Measurements from ENCODE around the gene CHD2.

Gene CHD2

GRCh38 chr15:93067649-93068085, 167.5 kb downstream of the CHD2 start:
- no peaks in the 10 kb centered on the region for H3K36me3 ChIP-seq (ENCODE audit: control insufficient read depth in 4 of 4, insufficient read depth in 4 of 4, low read length in 3 of 4)
- peaks cover 0 to 38% (median 18%) of the 10 kb centered on the region in 4 experiments for H3K4me1 ChIP-seq (ENCODE audit: control extremely low read depth in 1 of 4, control insufficient read depth in 4 of 4, insufficient read depth in 4 of 4, low read length in 3 of 4)
- 94% methylated on average over 4 of the region's 4 CpGs for WGBS (ENCODE audit: insufficient coverage)
- H3K27me3 ChIP-seq (replicated peaks in 2 of 5; ENCODE audit: control insufficient read depth in 4 of 5, insufficient read depth in 5 of 5, low read length in 4 of 5), result peaks cover 0 to 26% (median 0%) of the 10 kb centered on the region in 5 experiments
- H3K27ac ChIP-seq (ENCODE audit: insufficient read depth in 1 of 2, low read depth in 1 of 2, low read length in 2 of 2, poor library complexity in 1 of 2, severe bottlenecking in 2 of 2), result no peak overlapping the region
- CTCF ChIA-PET, result interaction anchor here (2.0 kb wide), 1 partner anchor 15 kb away, joined by 8 read pairs; no protein-coding TSS in a partner anchor
- no peak overlapping the region for H3K4me3 ChIP-seq (ENCODE audit: control insufficient read depth in 1 of 7, extremely low read depth in 1 of 7, insufficient read depth in 4 of 7, low read depth in 2 of 7, low read length in 6 of 7)
- no peaks in the 10 kb centered on the region for H3K9me3 ChIP-seq (ENCODE audit: control extremely low read depth in 1 of 5, control insufficient read depth in 4 of 5, insufficient read depth in 2 of 5, low read depth in 1 of 5, low read length in 4 of 5)
- DNase-seq, result no peak
- POLR2A ChIA-PET, result no interaction called here

- H3K27me3 ChIP-seq (replicated peaks in 2 of 5; ENCODE audit: control insufficient read depth in 4 of 5, insufficient read depth in 5 of 5, low read length in 4 of 5), result peaks cover 0 to 33% (median 0%) of the 10 kb centered on the region in 5 experiments
- no peaks in the 10 kb centered on the region for H3K36me3 ChIP-seq (ENCODE audit: control insufficient read depth in 4 of 4, insufficient read depth in 4 of 4, low read length in 3 of 4)
- H3K4me1 ChIP-seq (ENCODE audit: control extremely low read depth in 1 of 4, control insufficient read depth in 4 of 4, insufficient read depth in 4 of 4, low read length in 3 of 4), result peaks cover 0 to 42% (median 25%) of the 10 kb centered on the region in 4 experiments
- CTCF ChIA-PET, result interaction anchor here (0.8 to 4.0 kb wide), 3 partner anchors 9 to 19 kb away, joined by 3 to 14 read pairs (median 6); no protein-coding TSS in a partner anchor
- DNase-seq, result no peak
- no peak overlapping the region for H3K4me3 ChIP-seq (ENCODE audit: control insufficient read depth in 1 of 7, extremely low read depth in 1 of 7, insufficient read depth in 4 of 7, low read depth in 2 of 7, low read length in 6 of 7)
- no peak overlapping the region for H3K27ac ChIP-seq (ENCODE audit: insufficient read depth in 1 of 2, low read depth in 1 of 2, low read length in 2 of 2, poor library complexity in 1 of 2, severe bottlenecking in 2 of 2)
- H3K9me3 ChIP-seq (ENCODE audit: control extremely low read depth in 1 of 5, control insufficient read depth in 4 of 5, insufficient read depth in 2 of 5, low read depth in 1 of 5, low read length in 4 of 5), result no peaks in the 10 kb centered on the region
- WGBS (ENCODE audit: insufficient coverage), result 100% methylated on average over 4 of the region's 6 CpGs
- POLR2A ChIA-PET, result interaction anchor here (0.5 kb wide), 1 partner anchor 13 kb away, joined by 3 read pairs; no protein-coding TSS in a partner anchor
Observed at GRCh38 chr15:93068581-93069199, 168.6 kb downstream of the CHD2 start.

- H3K27ac ChIP-seq (ENCODE audit: insufficient read depth in 1 of 2, low read depth in 1 of 2, low read length in 2 of 2, poor library complexity in 1 of 2, severe bottlenecking in 2 of 2), result no peak overlapping the region
- ChIA-PET POLR2A (no interaction called here), CTCF (interaction anchor here (2.1 to 4.0 kb wide), 3 partner anchors 11 to 23 kb away, joined by 6 to 14 read pairs (median 8); no protein-coding TSS in a partner anchor)
- H3K36me3 ChIP-seq (ENCODE audit: control insufficient read depth in 4 of 4, insufficient read depth in 4 of 4, low read length in 3 of 4), result no peaks in the 10 kb centered on the region
- H3K4me1 ChIP-seq (ENCODE audit: control extremely low read depth in 1 of 4, control insufficient read depth in 4 of 4, insufficient read depth in 4 of 4, low read length in 3 of 4), result peaks cover 0 to 36% (median 20%) of the 10 kb centered on the region in 4 experiments
- H3K4me3 ChIP-seq (ENCODE audit: control insufficient read depth in 1 of 7, extremely low read depth in 1 of 7, insufficient read depth in 4 of 7, low read depth in 2 of 7, low read length in 6 of 7), result no peak overlapping the region
- no peak for DNase-seq
- 94% methylated on average over 9 of the region's 10 CpGs for WGBS (ENCODE audit: insufficient coverage)
- H3K9me3 ChIP-seq (ENCODE audit: control extremely low read depth in 1 of 5, control insufficient read depth in 4 of 5, insufficient read depth in 2 of 5, low read depth in 1 of 5, low read length in 4 of 5), result no peaks in the 10 kb centered on the region
- peaks cover 0 to 42% (median 4%) of the 10 kb centered on the region in 5 experiments for H3K27me3 ChIP-seq (replicated peaks in 2 of 5; ENCODE audit: control insufficient read depth in 4 of 5, insufficient read depth in 5 of 5, low read length in 4 of 5)
Observed at GRCh38 chr15:93070132-93070531, 170.0 kb downstream of the CHD2 start.

- Histone ChIP-seq H3K9me3 (ENCODE audit: control extremely low read depth in 1 of 5, control insufficient read depth in 4 of 5, insufficient read depth in 2 of 5, low read depth in 1 of 5, low read length in 4 of 5) (no peaks in the 10 kb centered on the region), H3K27ac (ENCODE audit: insufficient read depth in 1 of 2, low read depth in 1 of 2, low read length in 2 of 2, poor library complexity in 1 of 2, severe bottlenecking in 2 of 2) (no peak overlapping the region), H3K4me3 (ENCODE audit: control insufficient read depth in 1 of 7, extremely low read depth in 1 of 7, insufficient read depth in 4 of 7, low read depth in 2 of 7, low read length in 6 of 7) (peak overlapping the region in 1 of 7 experiments; percentile 16), H3K27me3 (replicated peaks in 2 of 5; ENCODE audit: control insufficient read depth in 4 of 5, insufficient read depth in 5 of 5, low read length in 4 of 5) (peaks cover 0 to 43% (median 4%) of the 10 kb centered on the region in 5 experiments), H3K4me1 (ENCODE audit: control extremely low read depth in 1 of 4, control insufficient read depth in 4 of 4, insufficient read depth in 4 of 4, low read length in 3 of 4) (peaks cover 0 to 36% (median 20%) of the 10 kb centered on the region in 4 experiments), H3K36me3 (ENCODE audit: control insufficient read depth in 4 of 4, insufficient read depth in 4 of 4, low read length in 3 of 4) (no peaks in the 10 kb centered on the region)
- WGBS (ENCODE audit: insufficient coverage), result 85% methylated on average over 5 of the region's 10 CpGs
- no peak for DNase-seq
- ChIA-PET CTCF (interaction anchor here (1.3 to 4.0 kb wide), 4 partner anchors 11 to 44 kb away, joined by 3 to 14 read pairs (median 7); no protein-coding TSS in a partner anchor), POLR2A (interaction anchor here (1.0 kb wide), 1 partner anchor 33 kb away, joined by 3 read pairs; no protein-coding TSS in a partner anchor)
Observed at GRCh38 chr15:93070551-93071296, 170.6 kb downstream of the CHD2 start.

GRCh38 chr15:93071469-93071936, 171.4 kb downstream of the CHD2 start:
- POLR2A ChIA-PET, result interaction anchor here (1.0 kb wide), 1 partner anchor 34 kb away, joined by 3 read pairs; no protein-coding TSS in a partner anchor
- no peak overlapping the region for H3K27ac ChIP-seq (ENCODE audit: insufficient read depth in 1 of 2, low read depth in 1 of 2, low read length in 2 of 2, poor library complexity in 1 of 2, severe bottlenecking in 2 of 2)
- H3K27me3 ChIP-seq (replicated peaks in 2 of 5; ENCODE audit: control insufficient read depth in 4 of 5, insufficient read depth in 5 of 5, low read length in 4 of 5), result peaks cover 0 to 45% (median 4%) of the 10 kb centered on the region in 5 experiments
- DNase-seq, result no peak
- H3K4me3 ChIP-seq (ENCODE audit: control insufficient read depth in 1 of 7, extremely low read depth in 1 of 7, insufficient read depth in 4 of 7, low read depth in 2 of 7, low read length in 6 of 7), result peak overlapping the region in 4 of 7 experiments; percentile 53 to 81 (median 70)
- no peaks in the 10 kb centered on the region for H3K36me3 ChIP-seq (ENCODE audit: control insufficient read depth in 4 of 4, insufficient read depth in 4 of 4, low read length in 3 of 4)
- peaks cover 0 to 36% (median 20%) of the 10 kb centered on the region in 4 experiments for H3K4me1 ChIP-seq (ENCODE audit: control extremely low read depth in 1 of 4, control insufficient read depth in 4 of 4, insufficient read depth in 4 of 4, low read length in 3 of 4)
- no peaks in the 10 kb centered on the region for H3K9me3 ChIP-seq (ENCODE audit: control extremely low read depth in 1 of 5, control insufficient read depth in 4 of 5, insufficient read depth in 2 of 5, low read depth in 1 of 5, low read length in 4 of 5)
- CTCF ChIA-PET, result interaction anchor here (1.2 to 4.0 kb wide), 6 partner anchors 15 to 45 kb away, joined by 3 to 14 read pairs (median 5); no protein-coding TSS in a partner anchor
- WGBS (ENCODE audit: insufficient coverage), result 72% methylated on average over 22 of the region's 22 CpGs

GRCh38 chr15:93072011-93072410, 171.9 kb downstream of the CHD2 start:
- 0% methylated on average over 2 of the region's 10 CpGs for WGBS (ENCODE audit: insufficient coverage)
- Histone ChIP-seq H3K4me1 (ENCODE audit: control extremely low read depth in 1 of 4, control insufficient read depth in 4 of 4, insufficient read depth in 4 of 4, low read length in 3 of 4) (peaks cover 0 to 36% (median 20%) of the 10 kb centered on the region in 4 experiments), H3K9me3 (ENCODE audit: control extremely low read depth in 1 of 5, control insufficient read depth in 4 of 5, insufficient read depth in 2 of 5, low read depth in 1 of 5, low read length in 4 of 5) (no peaks in the 10 kb centered on the region), H3K4me3 (ENCODE audit: control insufficient read depth in 1 of 7, extremely low read depth in 1 of 7, insufficient read depth in 4 of 7, low read depth in 2 of 7, low read length in 6 of 7) (peak overlapping the region in 6 of 7 experiments; percentile 28 to 81 (median 60)), H3K36me3 (ENCODE audit: control insufficient read depth in 4 of 4, insufficient read depth in 4 of 4, low read length in 3 of 4) (no peaks in the 10 kb centered on the region), H3K27me3 (replicated peaks in 2 of 5; ENCODE audit: control insufficient read depth in 4 of 5, insufficient read depth in 5 of 5, low read length in 4 of 5) (peaks cover 0 to 49% (median 4%) of the 10 kb centered on the region in 5 experiments), H3K27ac (ENCODE audit: insufficient read depth in 1 of 2, low read depth in 1 of 2, low read length in 2 of 2, poor library complexity in 1 of 2, severe bottlenecking in 2 of 2) (no peak overlapping the region)
- DNase-seq, result no peak
- POLR2A ChIA-PET, result no interaction called here
- CTCF ChIA-PET, result interaction anchor here (1.2 to 4.0 kb wide), 6 partner anchors 15 to 36 kb away, joined by 3 to 14 read pairs (median 5); no protein-coding TSS in a partner anchor
